NCI-H526 (cell line): ENCODE data around the gene C1QTNF9.
"Not testable (repeated sequence)": the region's sequence is repeated elsewhere in the genome, so short reads cannot be mapped to it uniquely, and the experiment has no call there.

Experiments
- DNase-seq, 2 experiments: peaks; one replicate each; lab custom pipeline; 2025; lab: John Stamatoyannopoulos, UW

Gene C1QTNF9

GRCh38 chr13:24309300-24309699 is at the start of gene C1QTNF9:
Gene C1QTNF9 (plus strand): TSS chr13:24309580. CDS start chr13:24316004, 6,424 bp downstream.
- not testable (repeated sequence) for DNase-seq

GRCh38 chr13:24261566-24261965 is 47.8 kb upstream of the C1QTNF9 start:
- no peak for DNase-seq

GRCh38 chr13:24263632-24264031 is 45.7 kb upstream of the C1QTNF9 start:
- DNase-seq, result no peak

GRCh38 chr13:24264976-24265375 is 44.4 kb upstream of the C1QTNF9 start:
- DNase-seq, result no peak

- DNase-seq, result no peak
Measured at GRCh38 chr13:24265453-24265852, 43.9 kb upstream of the C1QTNF9 start.

GRCh38 chr13:24267274-24267673 is 42.1 kb upstream of the C1QTNF9 start:
- no peak for DNase-seq

GRCh38 chr13:24267801-24268200 is 41.6 kb upstream of the C1QTNF9 start:
- DNase-seq, result no peak

GRCh38 chr13:24269821-24270220 is 39.6 kb upstream of the C1QTNF9 start:
- DNase-seq, result no peak

GRCh38 chr13:24270639-24271141 is 38.7 kb upstream of the C1QTNF9 start:
- DNase-seq, result no peak

GRCh38 chr13:24271231-24271600 is 38.2 kb upstream of the C1QTNF9 start:
- no peak for DNase-seq

GRCh38 chr13:24271601-24272451 is 37.6 kb upstream of the C1QTNF9 start:
- DNase-seq, result no peak

GRCh38 chr13:24272452-24273161 is 36.8 kb upstream of the C1QTNF9 start:
- no peak for DNase-seq

GRCh38 chr13:24273926-24274325 is 35.5 kb upstream of the C1QTNF9 start:
- DNase-seq, result no peak

- DNase-seq, result no peak
Measured at GRCh38 chr13:24274452-24275021, 34.8 kb upstream of the C1QTNF9 start.

- no peak for DNase-seq
Measured at GRCh38 chr13:24275041-24275440, 34.3 kb upstream of the C1QTNF9 start.

GRCh38 chr13:24276306-24276705 is 33.1 kb upstream of the C1QTNF9 start:
- no peak for DNase-seq

GRCh38 chr13:24276861-24277260 is 32.5 kb upstream of the C1QTNF9 start:
- DNase-seq, result no peak

- no peak for DNase-seq
Measured at GRCh38 chr13:24277761-24278160, 31.6 kb upstream of the C1QTNF9 start.

GRCh38 chr13:24279327-24280110 is 29.9 kb upstream of the C1QTNF9 start:
- DNase-seq, result no peak

- no peak for DNase-seq
Measured at GRCh38 chr13:24280720-24281119, 28.7 kb upstream of the C1QTNF9 start.

- no peak for DNase-seq
Measured at GRCh38 chr13:24281188-24282008, 28.0 kb upstream of the C1QTNF9 start.
